Measurements from ENCODE around the gene TEX2. TPM values are rescaled to one million over a fixed set of nuclear protein-coding genes. Genes with fewer than 3 reads are reported as not detected.

The TEX2 gene
- total and polyA plus RNA-seq, 2 experiments from 2014 or later, result 7.5 to 17.7 TPM

DNA sequence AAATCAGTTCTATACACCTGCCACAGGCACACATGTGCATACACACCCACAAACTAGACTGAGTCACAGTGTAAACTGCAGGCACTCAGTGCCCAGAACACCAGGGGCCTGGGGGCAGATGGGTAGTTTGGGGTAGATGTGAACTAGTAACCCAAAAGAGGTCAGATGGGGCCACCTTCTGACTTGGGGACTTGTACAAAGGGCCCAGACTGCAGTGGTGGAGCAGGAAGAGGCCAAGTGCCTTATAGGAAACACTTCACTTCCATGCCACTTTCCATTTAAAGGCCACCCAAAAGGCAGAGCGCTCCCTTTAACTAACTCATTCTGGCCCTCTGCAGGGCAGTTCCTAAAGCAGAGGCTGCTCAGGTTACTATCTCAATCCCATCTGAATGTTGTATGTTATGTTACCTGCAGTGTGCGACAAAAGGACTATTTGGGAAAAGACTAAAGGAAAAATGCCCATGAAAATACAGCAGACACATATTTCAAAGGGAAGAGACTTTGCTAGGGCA is 105.3 kb downstream of the TEX2 start:
- Histone ChIP-seq H3K4me1 (ENCODE audit: insufficient read depth) (peaks cover 6% of the 10 kb centered on the region; the same call in 1 of the 2 replicates), H2AFZ (no peak overlapping the region), H3K4me2 (no peak overlapping the region), H3F3A (replicated peaks; ENCODE audit: low read depth) (no peaks in the 10 kb centered on the region), H3K4me3 (no peak overlapping the region), H3K79me2 (replicated peaks; ENCODE audit: insufficient read depth) (no peaks in the 10 kb centered on the region), H3K27ac (ENCODE audit: low read depth) (no peak overlapping the region), H3K36me3 (ENCODE audit: insufficient read depth) (no peaks in the 10 kb centered on the region), H4K20me1 (replicated peaks; ENCODE audit: insufficient read depth) (no peaks in the 10 kb centered on the region), H3K27me3 (ENCODE audit: insufficient read depth) (no peaks in the 10 kb centered on the region), H3K9me2 (ENCODE audit: insufficient read depth) (no peaks in the 10 kb centered on the region)
- Mint-ChIP-seq H3K9me3 (no peaks in the 10 kb centered on the region), H3K27ac (no peak overlapping the region), H3K27me3 (ENCODE audit: insufficient read depth, low read depth, poor library complexity) (no peaks in the 10 kb centered on the region), H3K4me1 (peaks cover 28% of the 10 kb centered on the region), H3K36me3 (ENCODE audit: low read depth) (peaks cover 3% of the 10 kb centered on the region; the same call in 1 of the 3 replicates), H3K4me3 (no peak overlapping the region)
- TF ChIP-seq CREB1 (CRISPR knock-in tag; IDR thresholded peaks at IDR 0.05; ENCODE audit: low read depth) (no peak), CTCF (conservative IDR thresholded peaks at IDR 0.05; ENCODE audit: low read depth in 2 of 2) (no peak), STAT1 (IDR thresholded peaks at IDR 0.05; ENCODE audit: unreplicated experiment) (no peak), JUNB (IDR thresholded peaks at IDR 0.05; ENCODE audit: unreplicated experiment) (no peak), NANOG (IDR thresholded peaks at IDR 0.05; ENCODE audit: borderline replicate concordance) (no peak), ZNF331 (CRISPR knock-in tag; IDR thresholded peaks at IDR 0.05; ENCODE audit: low read depth) (no peak), ETS1 (IDR thresholded peaks at IDR 0.05) (no peak), EZH2phosphoT487 (IDR thresholded peaks at IDR 0.05; ENCODE audit: unreplicated experiment) (no peak), EZH2 (IDR thresholded peaks at IDR 0.05; ENCODE audit: low read depth, unreplicated experiment) (no peak), POLR2AphosphoS5 (IDR thresholded peaks at IDR 0.05; ENCODE audit: low read depth) (no peak), ZNF114 (CRISPR knock-in tag; IDR thresholded peaks at IDR 0.05) (no peak), ZNF462 (CRISPR knock-in tag; IDR thresholded peaks at IDR 0.05) (no peak)
- DNase-seq (ENCODE audit: low spot score), result peak; percentile 11
- peak; percentile 69 for ATAC-seq
